Activated CD4-positive, alpha-beta memory T cell treated with anti-CD3 and anti-CD28 coated beads, Interleukin-2, amount 10 ng/mL, durations not matched to agents 7 days and 5 days (primary cell): ENCODE data around the gene ALLC. TPM values are rescaled to one million over a fixed set of nuclear protein-coding genes. Genes with fewer than 3 reads are reported as not detected.

Source experiments
- CTCF ChIA-PET: fragments of 350-600 bp; sonication (Branson Sonifier 250); formaldehyde crosslinking; loops from one replicate; lab custom pipeline; 2021; ENCODE audit warnings: antibody characterized with exemption, inconsistent platforms; lab: Charles Lee
- POLR2A ChIA-PET: fragments of 350-600 bp; sonication (Branson Sonifier 250); formaldehyde crosslinking; loops from one replicate; lab custom pipeline; 2021; ENCODE audit warnings: antibody characterized with exemption; lab: Charles Lee
- DNase-seq: peaks from one replicate; pipeline ENCODE4 v3.0.0-alpha.2; 2020
- H3K27ac Mint-ChIP-seq: one replicate; pipeline ENCODE4 v1.8.0; 2021; ENCODE audit warnings: mild to moderate bottlenecking, mixed read lengths
- H3K27me3 Mint-ChIP-seq: one replicate; pipeline ENCODE4 v1.8.0; 2021; ENCODE audit warnings: mixed read lengths
- H3K36me3 Mint-ChIP-seq: one replicate; pipeline ENCODE4 v1.8.0; 2021; ENCODE audit warnings: low read depth, mixed read lengths
- H3K4me1 Mint-ChIP-seq: one replicate; pipeline ENCODE4 v1.8.0; 2021; ENCODE audit warnings: mixed read lengths
- H3K4me3 Mint-ChIP-seq: one replicate; pipeline ENCODE4 v1.8.0; 2021; ENCODE audit warnings: mild to moderate bottlenecking, mixed read lengths
- H3K9me3 Mint-ChIP-seq: one replicate; pipeline ENCODE4 v1.8.0; 2021; ENCODE audit warnings: mixed read lengths
- total RNA-seq, 2 experiments: library from RNA; stranded (reverse); gene quantifications; one replicate each; pipeline ENCODE4 v1.2.3, GENCODE V29; 2021

ALLC gene
- total RNA-seq, 2 experiments from 2014 or later: not detected

DNA sequence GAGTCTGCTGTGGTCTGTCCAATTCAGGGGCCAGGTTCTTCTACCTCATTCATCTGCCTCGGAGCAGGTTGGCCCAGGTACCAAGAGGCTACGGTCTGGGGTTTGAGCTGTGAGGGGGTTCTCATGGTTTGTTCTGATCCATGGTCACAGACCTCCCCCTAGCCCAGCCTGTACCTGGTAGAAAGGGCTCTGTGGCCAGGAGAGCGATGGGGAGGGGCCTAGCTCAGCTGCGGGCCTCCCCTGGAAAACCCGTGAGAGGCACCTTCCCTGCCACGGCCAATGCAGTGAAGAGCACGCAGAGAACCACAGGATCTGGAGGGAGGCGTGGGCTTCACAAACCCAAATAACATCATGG lies 19.6 kb upstream of the ALLC start:
- Mint-ChIP-seq H3K27me3 (no peaks in the 10 kb centered on the region), H3K4me3 (no peak overlapping the region), H3K4me1 (no peaks in the 10 kb centered on the region), H3K36me3 (no peaks in the 10 kb centered on the region), H3K27ac (no peak overlapping the region), H3K9me3 (no peaks in the 10 kb centered on the region)
- ChIA-PET CTCF (no interaction called here), POLR2A (no interaction called here)
- no peak for DNase-seq

DNA sequence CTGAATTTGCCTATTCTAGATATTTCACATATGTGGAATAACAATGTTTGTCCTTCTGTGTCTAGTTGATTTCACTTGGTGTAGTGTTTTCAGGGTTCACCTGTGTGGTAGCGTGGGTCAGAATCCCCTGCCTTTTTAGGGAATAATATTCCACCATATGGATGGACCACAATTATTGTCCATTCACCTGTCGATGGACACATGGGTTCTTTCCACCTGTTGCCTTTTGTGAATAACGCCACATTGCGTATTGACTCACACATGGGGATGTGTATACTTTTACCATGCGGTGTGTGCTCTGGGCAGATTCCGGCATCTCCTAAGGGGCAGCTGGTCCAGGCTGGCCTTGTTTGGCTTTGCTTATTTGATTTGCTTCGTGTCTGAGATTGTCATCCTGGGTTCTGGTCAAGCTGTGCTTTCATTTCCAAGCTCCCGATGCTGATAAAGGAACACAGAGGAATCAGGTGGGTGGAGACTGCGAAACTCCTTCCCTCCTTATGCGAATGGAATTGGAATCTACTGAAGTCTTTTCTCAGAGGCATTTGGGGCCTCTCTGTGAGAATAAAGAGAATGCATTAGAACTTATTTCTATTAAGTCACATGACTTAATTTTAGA lies 18.9 kb upstream of the ALLC start:
- CTCF ChIA-PET: no interaction called here
- H3K27me3 Mint-ChIP-seq: no peaks in the 10 kb centered on the region
- DNase-seq: no peak

DNA sequence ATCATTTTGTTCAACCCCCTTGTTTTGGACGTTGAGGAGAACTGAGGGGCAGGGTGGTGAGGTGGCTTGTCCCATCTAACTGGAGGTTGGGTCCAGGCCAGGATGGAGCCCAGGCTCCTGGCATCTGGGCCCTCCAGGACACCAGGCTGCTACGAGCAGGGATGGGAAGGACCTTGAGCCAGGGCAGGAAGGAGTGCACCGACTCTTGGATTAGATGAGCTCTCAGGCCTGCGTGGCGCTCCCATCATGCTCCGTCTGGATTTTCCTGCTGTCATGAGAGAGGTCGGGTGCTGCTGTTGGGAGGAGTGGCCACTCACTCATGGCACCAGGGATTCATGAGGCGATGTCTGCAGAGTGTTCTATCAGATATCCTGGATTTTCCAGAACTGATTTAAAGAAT lies 18.3 kb upstream of the ALLC start:
- Mint-ChIP-seq H3K27me3 (no peaks in the 10 kb centered on the region), H3K36me3 (no peaks in the 10 kb centered on the region)

More for the DNA sequence above, 18.9 kb upstream of the ALLC start:
- Mint-ChIP-seq H3K4me1 (no peaks in the 10 kb centered on the region), H3K9me3 (no peaks in the 10 kb centered on the region), H3K4me3 (no peak overlapping the region), H3K36me3 (no peaks in the 10 kb centered on the region), H3K27ac (no peak overlapping the region)
- POLR2A ChIA-PET: no interaction called here

DNA sequence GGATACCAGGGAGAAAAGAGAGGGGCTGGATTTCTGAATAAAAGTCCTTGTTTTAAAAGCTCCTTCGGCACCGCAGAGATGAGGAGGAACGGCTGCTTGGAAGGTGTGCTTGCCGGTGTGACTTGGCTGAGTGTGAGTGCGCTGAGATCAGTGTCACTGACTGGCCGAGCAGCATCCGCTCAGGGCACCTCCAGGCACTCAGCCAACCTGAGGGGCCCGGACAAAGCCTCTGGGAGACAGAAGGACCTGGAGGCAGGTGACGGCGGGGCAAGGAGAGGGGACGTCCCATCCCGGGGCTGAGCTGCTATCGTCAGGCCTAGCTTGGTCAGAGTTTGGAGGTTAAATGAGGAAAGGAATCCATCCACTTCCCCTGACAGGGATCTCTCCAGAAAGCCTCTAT lies 16.8 kb upstream of the ALLC start:
- DNase-seq: no peak

More for the DNA sequence above, 18.3 kb upstream of the ALLC start:
- Mint-ChIP-seq H3K27ac (no peak overlapping the region), H3K4me3 (no peak overlapping the region), H3K4me1 (no peaks in the 10 kb centered on the region), H3K9me3 (no peaks in the 10 kb centered on the region)
- POLR2A ChIA-PET: no interaction called here
- no peak for DNase-seq
- CTCF ChIA-PET: no interaction called here

DNA sequence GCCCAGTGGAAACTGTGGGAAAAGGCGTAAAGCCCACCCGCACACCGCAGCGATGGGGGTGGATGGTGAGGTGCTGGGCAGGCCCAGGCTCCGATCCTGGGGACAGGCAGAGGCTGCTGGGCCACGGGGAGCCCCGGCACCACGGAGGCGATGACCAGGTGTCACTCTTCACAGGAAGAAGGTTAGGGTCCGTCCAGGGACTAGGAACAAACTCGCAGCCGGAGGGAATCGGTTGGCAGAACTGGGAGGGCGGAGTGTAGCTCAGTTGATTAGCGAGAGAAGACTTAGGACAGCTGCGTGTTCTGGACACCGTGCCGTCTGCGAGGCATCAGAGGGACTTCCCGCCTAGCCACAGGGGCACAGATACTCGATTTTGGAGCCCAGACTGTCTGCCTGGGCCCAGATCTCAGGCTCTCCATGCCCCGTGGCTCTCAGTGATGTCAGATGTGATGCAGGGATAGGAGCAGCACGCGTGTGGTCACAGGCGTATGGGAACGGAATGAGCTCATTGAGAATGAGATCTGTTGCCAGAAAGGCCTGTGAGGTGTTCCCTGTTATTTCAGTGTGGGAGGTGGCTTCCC lies 16.1 kb upstream of the ALLC start:
- Mint-ChIP-seq H3K4me1 (no peaks in the 10 kb centered on the region), H3K4me3 (no peak overlapping the region), H3K36me3 (no peaks in the 10 kb centered on the region), H3K27me3 (no peaks in the 10 kb centered on the region), H3K27ac (no peak overlapping the region), H3K9me3 (no peaks in the 10 kb centered on the region)
- ChIA-PET CTCF (interaction anchor here (1.1 kb wide), 1 partner anchor 10 kb away, joined by 3 read pairs; no protein-coding TSS in a partner anchor), POLR2A (no interaction called here)
- DNase-seq: no peak

More for the DNA sequence above, 16.8 kb upstream of the ALLC start:
- Mint-ChIP-seq H3K36me3 (no peaks in the 10 kb centered on the region), H3K27me3 (no peaks in the 10 kb centered on the region), H3K9me3 (no peaks in the 10 kb centered on the region), H3K4me1 (no peaks in the 10 kb centered on the region), H3K4me3 (no peak overlapping the region), H3K27ac (no peak overlapping the region)
- ChIA-PET POLR2A (no interaction called here), CTCF (no interaction called here)

DNA sequence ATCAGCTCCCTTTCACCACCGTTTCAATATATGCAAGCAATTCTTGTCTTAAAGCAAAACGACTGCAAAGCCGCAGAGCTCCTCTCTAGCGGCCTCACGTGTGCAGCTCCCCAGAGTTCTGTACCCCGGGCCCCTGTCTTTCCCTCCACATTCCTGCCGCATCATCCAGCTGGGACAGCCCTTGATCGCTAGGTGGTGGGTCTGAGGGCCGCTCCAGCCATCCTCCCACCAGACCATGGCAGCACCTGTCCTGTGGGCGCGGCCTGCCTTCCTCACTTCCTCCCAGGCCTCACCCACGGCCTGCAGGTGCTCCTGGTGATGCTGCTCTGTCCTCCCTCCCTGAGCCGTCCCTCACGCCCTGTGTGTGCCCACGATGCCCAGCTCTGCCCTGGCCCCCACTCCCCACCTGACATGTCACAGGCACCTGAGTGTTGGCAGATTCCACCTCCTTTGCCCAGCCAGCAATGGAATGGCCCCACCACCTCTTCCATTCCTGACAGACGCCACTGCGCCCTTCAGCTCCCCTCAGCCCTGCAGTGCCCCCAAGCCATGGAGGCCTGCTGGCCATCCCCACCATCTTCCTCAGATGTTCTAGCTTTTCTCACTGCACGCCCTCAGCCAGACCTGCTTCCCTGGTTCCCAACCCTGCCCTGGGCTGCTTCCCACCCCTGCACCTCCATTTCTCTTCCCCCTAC lies 15.3 kb upstream of the ALLC start:
- no peak overlapping the region for H3K27ac Mint-ChIP-seq
- H3K4me3 Mint-ChIP-seq: no peak overlapping the region
- POLR2A ChIA-PET: no interaction called here
- H3K9me3 Mint-ChIP-seq: no peaks in the 10 kb centered on the region
- DNase-seq: no peak
- H3K36me3 Mint-ChIP-seq: no peaks in the 10 kb centered on the region
- no peaks in the 10 kb centered on the region for H3K4me1 Mint-ChIP-seq
- CTCF ChIA-PET: interaction anchor here (1.1 kb wide), 1 partner anchor 9 kb away, joined by 3 read pairs; no protein-coding TSS in a partner anchor
- H3K27me3 Mint-ChIP-seq: no peaks in the 10 kb centered on the region

DNA sequence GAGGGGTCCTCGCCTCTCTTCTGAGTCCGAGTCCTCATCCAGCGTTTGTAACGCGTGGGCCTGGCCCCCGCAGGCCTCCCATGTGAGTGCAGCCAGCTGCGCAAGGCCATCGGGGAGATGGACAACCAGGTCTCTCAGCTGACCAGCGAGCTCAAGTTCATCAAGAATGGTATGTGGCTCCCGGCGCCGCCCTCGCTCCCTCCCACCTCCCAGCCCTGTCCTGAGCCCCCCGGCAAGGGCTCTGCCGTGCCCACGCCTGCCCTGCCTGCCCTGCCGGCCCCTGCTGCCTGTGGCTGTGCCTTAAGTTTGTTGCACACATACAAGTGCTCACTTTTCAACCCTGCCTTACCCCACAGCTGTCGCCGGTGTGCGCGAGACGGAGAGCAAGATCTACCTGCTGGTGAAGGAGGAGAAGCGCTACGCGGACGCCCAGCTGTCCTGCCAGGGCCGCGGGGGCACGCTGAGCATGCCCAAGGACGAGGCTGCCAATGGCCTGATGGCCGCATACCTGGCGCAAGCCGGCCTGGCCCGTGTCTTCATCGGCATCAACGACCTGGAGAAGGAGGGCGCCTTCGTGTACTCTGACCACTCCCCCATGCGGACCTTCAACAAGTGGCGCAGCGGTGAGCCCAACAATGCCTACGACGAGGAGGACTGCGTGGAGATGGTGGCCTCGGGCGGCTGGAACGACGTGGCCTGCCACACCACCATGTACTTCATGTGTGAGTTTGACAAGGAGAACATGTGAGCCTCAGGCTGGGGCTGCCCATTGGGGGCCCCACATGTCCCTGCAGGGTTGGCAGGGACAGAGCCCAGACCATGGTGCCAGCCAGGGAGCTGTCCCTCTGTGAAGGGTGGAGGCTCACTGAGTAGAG lies 14.4 kb upstream of the ALLC start:
- ChIA-PET CTCF (interaction anchor here (1.2 to 1.5 kb wide), 2 partner anchors 220 to 221 kb away, joined by 3 to 4 read pairs; no protein-coding TSS in a partner anchor), POLR2A (interaction anchor here (1.2 kb wide), 1 partner anchor 10 kb away, joined by 3 read pairs; no protein-coding TSS in a partner anchor)
- Mint-ChIP-seq H3K4me1 (no peaks in the 10 kb centered on the region), H3K9me3 (no peaks in the 10 kb centered on the region), H3K36me3 (no peaks in the 10 kb centered on the region), H3K4me3 (no peak overlapping the region), H3K27me3 (no peaks in the 10 kb centered on the region), H3K27ac (no peak overlapping the region)
- DNase-seq: no peak

DNA sequence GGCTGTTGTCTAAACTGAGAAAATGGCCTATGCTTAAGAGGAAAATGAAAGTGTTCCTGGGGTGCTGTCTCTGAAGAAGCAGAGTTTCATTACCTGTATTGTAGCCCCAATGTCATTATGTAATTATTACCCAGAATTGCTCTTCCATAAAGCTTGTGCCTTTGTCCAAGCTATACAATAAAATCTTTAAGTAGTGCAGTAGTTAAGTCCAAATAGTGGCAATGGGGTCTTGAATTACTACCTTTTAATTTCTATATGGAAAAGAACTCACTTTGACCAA lies 13.8 kb upstream of the ALLC start:
- CTCF ChIA-PET: interaction anchor here (1.2 to 1.5 kb wide), 2 partner anchors 220 to 222 kb away, joined by 3 to 4 read pairs; no protein-coding TSS in a partner anchor
- DNase-seq: no peak
- Mint-ChIP-seq H3K27ac (no peak overlapping the region), H3K4me1 (no peaks in the 10 kb centered on the region), H3K36me3 (no peaks in the 10 kb centered on the region), H3K27me3 (no peaks in the 10 kb centered on the region), H3K4me3 (no peak overlapping the region), H3K9me3 (no peaks in the 10 kb centered on the region)
- POLR2A ChIA-PET: interaction anchor here (1.2 kb wide), 1 partner anchor 9 kb away, joined by 3 read pairs; no protein-coding TSS in a partner anchor

DNA sequence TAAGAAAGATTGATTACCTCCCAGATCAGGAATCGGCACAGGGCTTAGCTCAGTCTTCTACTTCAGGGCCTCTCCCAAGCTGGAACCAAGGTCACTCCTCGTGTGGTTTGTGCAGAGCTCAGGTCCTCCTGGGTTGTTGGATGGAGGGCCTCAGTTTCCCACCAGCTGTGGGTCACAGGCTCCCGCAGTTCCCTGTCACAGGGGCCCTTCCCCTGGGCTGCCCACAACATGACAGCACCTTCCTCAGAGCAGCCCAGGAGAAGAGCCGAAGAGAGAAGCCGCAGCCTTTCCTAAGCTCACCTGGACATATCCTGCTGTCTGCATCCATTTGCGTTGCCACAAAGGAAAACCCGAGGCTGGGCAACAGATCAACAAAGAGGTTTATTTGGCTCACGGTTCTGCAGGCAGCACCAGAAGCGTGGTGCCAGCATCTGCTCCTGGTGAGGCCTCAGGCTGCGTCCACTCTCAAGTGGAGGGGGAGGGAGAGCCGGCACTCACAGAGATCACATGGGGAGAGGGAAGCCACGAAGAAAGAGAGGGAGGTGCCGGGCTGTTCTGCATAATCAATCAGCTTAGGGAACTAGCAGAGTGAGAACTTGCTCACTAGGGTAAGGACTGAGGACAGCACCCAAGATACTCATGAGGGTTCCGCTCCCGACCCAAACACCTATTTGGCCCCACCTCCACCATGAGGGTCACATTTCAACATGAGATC lies 13.0 kb upstream of the ALLC start:
- H3K36me3 Mint-ChIP-seq: no peaks in the 10 kb centered on the region
- ChIA-PET CTCF (interaction anchor here (1.5 kb wide), 1 partner anchor 221 kb away, joined by 4 read pairs; no protein-coding TSS in a partner anchor), POLR2A (interaction anchor here (1.2 kb wide), 1 partner anchor 8 kb away, joined by 3 read pairs; no protein-coding TSS in a partner anchor)
- H3K4me3 Mint-ChIP-seq: no peak overlapping the region
- H3K9me3 Mint-ChIP-seq: no peaks in the 10 kb centered on the region
- no peak for DNase-seq
- no peaks in the 10 kb centered on the region for H3K27me3 Mint-ChIP-seq
- H3K27ac Mint-ChIP-seq: no peak overlapping the region
- H3K4me1 Mint-ChIP-seq: no peaks in the 10 kb centered on the region

DNA sequence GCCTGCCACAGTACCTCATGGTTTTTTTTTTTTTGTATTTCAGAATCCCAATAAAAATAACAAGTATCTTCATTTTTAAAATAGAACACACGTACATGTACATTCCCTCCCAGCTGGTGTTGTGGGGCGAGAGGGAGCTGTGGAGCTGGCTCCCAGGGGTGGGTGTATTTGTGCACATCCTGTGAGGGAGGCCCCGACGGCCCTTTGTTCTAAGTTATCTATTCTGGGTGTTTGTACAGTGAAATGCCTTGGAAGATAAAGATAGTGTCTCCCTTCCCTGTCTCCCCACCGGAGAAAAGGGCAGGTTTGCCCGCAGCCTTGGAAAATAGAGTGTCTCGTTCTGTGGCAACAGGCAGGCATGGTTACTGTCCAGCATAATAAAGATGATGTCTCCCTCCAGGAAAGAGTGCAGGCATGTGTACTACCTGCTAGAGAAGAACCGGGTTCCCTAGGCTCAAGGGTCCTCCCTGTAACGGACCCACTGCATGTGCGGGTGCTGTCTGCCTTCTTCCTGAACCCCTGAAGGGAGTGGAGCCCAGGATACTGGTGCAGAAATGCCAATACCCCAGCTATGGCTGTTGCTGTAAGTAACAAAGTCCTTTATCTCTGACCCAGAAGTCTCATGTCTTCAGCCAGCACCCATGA lies 12.1 kb upstream of the ALLC start:
- peaks cover 2% of the 10 kb centered on the region for H3K4me1 Mint-ChIP-seq
- H3K9me3 Mint-ChIP-seq: no peaks in the 10 kb centered on the region
- ChIA-PET CTCF (no interaction called here), POLR2A (no interaction called here)
- no peak overlapping the region for H3K27ac Mint-ChIP-seq
- no peak overlapping the region for H3K4me3 Mint-ChIP-seq
- no peaks in the 10 kb centered on the region for H3K36me3 Mint-ChIP-seq
- H3K27me3 Mint-ChIP-seq: no peaks in the 10 kb centered on the region
- no peak for DNase-seq

DNA sequence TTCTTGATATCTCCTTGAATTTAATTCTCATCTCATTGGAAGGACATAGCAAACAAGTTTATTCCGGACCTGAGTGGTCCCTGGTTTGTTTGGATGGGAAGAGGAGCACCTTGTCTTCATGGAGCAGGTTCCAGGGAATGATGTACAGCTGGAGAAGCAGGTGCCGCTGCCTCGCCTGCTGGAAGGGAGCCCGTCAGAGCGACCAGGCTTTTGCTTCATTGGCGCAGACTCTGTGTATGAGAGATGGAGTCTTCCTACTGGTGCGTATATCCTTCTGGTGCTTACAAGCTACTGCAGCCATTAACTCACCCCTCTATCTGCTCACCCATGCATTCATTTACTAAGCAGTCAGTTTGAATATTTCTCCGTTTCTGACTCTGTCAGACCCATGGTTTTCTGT lies 11.6 kb upstream of the ALLC start:
- Mint-ChIP-seq H3K27ac (no peak overlapping the region), H3K27me3 (no peaks in the 10 kb centered on the region), H3K9me3 (no peaks in the 10 kb centered on the region), H3K4me3 (no peak overlapping the region), H3K4me1 (peaks cover 6% of the 10 kb centered on the region), H3K36me3 (no peaks in the 10 kb centered on the region)
- ChIA-PET POLR2A (no interaction called here), CTCF (no interaction called here)
- DNase-seq: no peak

DNA sequence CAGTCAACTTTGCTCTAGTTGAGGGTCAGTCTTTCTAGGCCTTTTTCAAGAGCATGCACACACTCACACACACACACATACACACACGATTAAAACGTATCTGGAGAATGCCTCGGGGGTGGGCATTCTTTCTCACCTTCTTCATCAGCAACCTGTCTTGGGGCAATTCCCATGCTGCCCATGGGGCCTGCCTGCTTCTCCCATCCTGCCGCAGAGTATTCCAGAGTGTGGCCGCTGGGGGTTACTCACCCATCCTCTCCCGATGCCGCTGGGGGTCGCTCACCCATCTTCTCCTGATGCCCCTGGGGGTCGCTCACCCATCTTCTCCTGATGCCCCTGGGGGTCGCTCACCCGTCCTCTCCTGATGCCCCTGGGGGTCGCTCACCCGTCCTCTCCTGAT lies 10.8 kb upstream of the ALLC start:
- no peak overlapping the region for H3K27ac Mint-ChIP-seq
- no peaks in the 10 kb centered on the region for H3K27me3 Mint-ChIP-seq
- no peaks in the 10 kb centered on the region for H3K9me3 Mint-ChIP-seq
- no peak overlapping the region for H3K4me3 Mint-ChIP-seq
- H3K4me1 Mint-ChIP-seq: peaks cover 14% of the 10 kb centered on the region
- H3K36me3 Mint-ChIP-seq: no peaks in the 10 kb centered on the region
- no peak for DNase-seq
- POLR2A ChIA-PET: no interaction called here
- CTCF ChIA-PET: no interaction called here
